Measurements from ENCODE around the gene TOE1.

GRCh38 chr1:45319761-45320160, 20.2 kb upstream of the TOE1 start:
- TF ChIP-seq CTCF (IDR thresholded peaks at IDR 0.05; ENCODE audit: low read length) (no peak), EZH2 (IDR thresholded peaks at IDR 0.05; ENCODE audit: borderline replicate concordance, low read length) (no peak)

Measured in OCI-LY1 (cell line).